Activated naive CD4-positive, alpha-beta T cell treated with anti-CD3 and anti-CD28 coated beads for 36 hours (primary cell): ENCODE measurements around the gene CALHM1. TPM values are rescaled to one million over a fixed set of nuclear protein-coding genes. Genes with fewer than 3 reads are reported as not detected.
A peak's percentile ranks its signal among the peaks of the same experiment; 100 is the strongest.
"Not testable (repeated sequence)": the region's sequence is repeated elsewhere in the genome, so short reads cannot be mapped to it uniquely, and the experiment has no call there.

Experiments
- CTCF ChIA-PET: fragments of 350-600 bp; sonication (Branson Sonifier 250); formaldehyde crosslinking; loops from one replicate; lab custom pipeline; 2021; ENCODE audit warnings: antibody characterized with exemption; lab: Charles Lee
- DNase-seq: peaks from one replicate; pipeline ENCODE4 v3.0.0-alpha.2; 2020
- H3K27ac Mint-ChIP-seq: one replicate; pipeline ENCODE4 v1.8.0; 2021; ENCODE audit warnings: mild to moderate bottlenecking, mixed read lengths
- H3K27me3 Mint-ChIP-seq: one replicate; pipeline ENCODE4 v1.8.0; 2021; ENCODE audit warnings: low read depth, mixed read lengths
- H3K36me3 Mint-ChIP-seq: one replicate; pipeline ENCODE4 v1.8.0; 2021; ENCODE audit warnings: low read depth, mixed read lengths
- H3K4me1 Mint-ChIP-seq: one replicate; pipeline ENCODE4 v1.8.0; 2021; ENCODE audit warnings: low read depth, mixed read lengths
- H3K4me3 Mint-ChIP-seq: one replicate; pipeline ENCODE4 v1.8.0; 2021; ENCODE audit warnings: mild to moderate bottlenecking, moderate library complexity, mixed read lengths
- H3K9me3 Mint-ChIP-seq: one replicate; pipeline ENCODE4 v1.8.0; 2021; ENCODE audit warnings: mixed read lengths
- intact Hi-C: fragments of 100-400 bp; cut with micrococcal nuclease; formaldehyde crosslinking; loops from one replicate; pipeline ENCODE4 v1.15.1; 2023
- total RNA-seq, 2 experiments: library from RNA; stranded (reverse); gene quantifications; one replicate each; pipeline ENCODE4 v1.2.3, GENCODE V29; 2021

Gene CALHM1
- total RNA-seq, 2 experiments from 2014 or later: not detected

GRCh38 chr10:103497161-103497915 is 38.6 kb upstream of the CALHM1 start:
- no peak overlapping the region for H3K4me3 Mint-ChIP-seq
- peaks cover 59% of the 10 kb centered on the region for H3K27me3 Mint-ChIP-seq
- no peaks in the 10 kb centered on the region for H3K9me3 Mint-ChIP-seq
- H3K27ac Mint-ChIP-seq: no peak overlapping the region
- H3K4me1 Mint-ChIP-seq: peaks cover 14% of the 10 kb centered on the region
- intact Hi-C loops: no loop called here
- no peaks in the 10 kb centered on the region for H3K36me3 Mint-ChIP-seq
- DNase-seq: no peak
- CTCF ChIA-PET: no interaction called here

GRCh38 chr10:103495321-103495720 is 36.6 kb upstream of the CALHM1 start:
- Mint-ChIP-seq H3K36me3 (no peaks in the 10 kb centered on the region), H3K9me3 (no peaks in the 10 kb centered on the region), H3K4me3 (no peak overlapping the region), H3K27ac (no peak overlapping the region), H3K27me3 (peaks cover 56% of the 10 kb centered on the region), H3K4me1 (peaks cover 13% of the 10 kb centered on the region)
- intact Hi-C loops: no loop called here
- CTCF ChIA-PET: no interaction called here
- DNase-seq: no peak

GRCh38 chr10:103493916-103494877 is 35.5 kb upstream of the CALHM1 start:
- H3K4me1 Mint-ChIP-seq: peaks cover 16% of the 10 kb centered on the region
- H3K36me3 Mint-ChIP-seq: no peaks in the 10 kb centered on the region
- H3K27ac Mint-ChIP-seq: no peak overlapping the region
- DNase-seq: peak; percentile 50
- H3K27me3 Mint-ChIP-seq: peaks cover 49% of the 10 kb centered on the region
- CTCF ChIA-PET: interaction anchor here (1.0 to 1.3 kb wide), 2 partner anchors 10 to 19 kb away, joined by 3 to 5 read pairs; no protein-coding TSS in a partner anchor
- intact Hi-C loops: loop anchor here (5.0 kb wide), 1 partner anchor 98 kb away; no protein-coding TSS in a partner anchor
- H3K9me3 Mint-ChIP-seq: no peaks in the 10 kb centered on the region
- H3K4me3 Mint-ChIP-seq: peak overlapping the region; percentile 58

GRCh38 chr10:103493362-103493915 is 34.7 kb upstream of the CALHM1 start, which contains the start of gene NEURL1:
TSS of gene NEURL1 (plus strand) at chr10:103493705. CDS start at chr10:103494388, 683 bp downstream.
- Mint-ChIP-seq H3K9me3 (no peaks in the 10 kb centered on the region), H3K27me3 (peaks cover 43% of the 10 kb centered on the region), H3K27ac (no peak within 1 kb of the TSS), H3K36me3 (no peaks in the 10 kb centered on the region), H3K4me1 (peaks cover 16% of the 10 kb centered on the region), H3K4me3 (peak within 1 kb of the TSS; percentile 74)
- DNase-seq: peak; percentile 37
- CTCF ChIA-PET: interaction anchor here (1.0 to 1.5 kb wide), 7 partner anchors 9 to 98 kb away, joined by 3 to 10 read pairs (median 3); no protein-coding TSS in a partner anchor
- intact Hi-C loops: loop anchor here (5.0 kb wide), 1 partner anchor 99 kb away; no protein-coding TSS in a partner anchor

GRCh38 chr10:103492655-103493261 is 34.1 kb upstream of the CALHM1 start:
- intact Hi-C loops: loop anchor here (5.0 kb wide), 1 partner anchor 100 kb away; no protein-coding TSS in a partner anchor
- peaks cover 16% of the 10 kb centered on the region for H3K4me1 Mint-ChIP-seq
- DNase-seq: no peak
- CTCF ChIA-PET: interaction anchor here (0.7 to 1.5 kb wide), 9 partner anchors 8 to 100 kb away, joined by 3 to 10 read pairs (median 3); no protein-coding TSS in a partner anchor
- H3K27me3 Mint-ChIP-seq: peaks cover 42% of the 10 kb centered on the region
- H3K9me3 Mint-ChIP-seq: no peaks in the 10 kb centered on the region
- peak overlapping the region; percentile 74 for H3K4me3 Mint-ChIP-seq
- no peak overlapping the region for H3K27ac Mint-ChIP-seq
- no peaks in the 10 kb centered on the region for H3K36me3 Mint-ChIP-seq

GRCh38 chr10:103491729-103492364 is 33.1 kb upstream of the CALHM1 start:
- no peaks in the 10 kb centered on the region for H3K9me3 Mint-ChIP-seq
- peaks cover 35% of the 10 kb centered on the region for H3K27me3 Mint-ChIP-seq
- no peak for DNase-seq
- peaks cover 16% of the 10 kb centered on the region for H3K4me1 Mint-ChIP-seq
- no peaks in the 10 kb centered on the region for H3K36me3 Mint-ChIP-seq
- H3K4me3 Mint-ChIP-seq: no peak overlapping the region
- intact Hi-C loops: loop anchor here (5.0 kb wide), 1 partner anchor 100 kb away; no protein-coding TSS in a partner anchor
- H3K27ac Mint-ChIP-seq: no peak overlapping the region
- CTCF ChIA-PET: interaction anchor here (1.5 kb wide), 3 partner anchors 9 to 101 kb away, joined by 7 to 10 read pairs (median 7); no protein-coding TSS in a partner anchor

GRCh38 chr10:103490986-103491314 is 32.2 kb upstream of the CALHM1 start:
- no peaks in the 10 kb centered on the region for H3K36me3 Mint-ChIP-seq
- DNase-seq: no peak
- CTCF ChIA-PET: interaction anchor here (0.5 to 1.5 kb wide), 4 partner anchors 10 to 442 kb away, joined by 3 to 7 read pairs (median 4); no protein-coding TSS in a partner anchor
- peaks cover 16% of the 10 kb centered on the region for H3K4me1 Mint-ChIP-seq
- no peaks in the 10 kb centered on the region for H3K9me3 Mint-ChIP-seq
- H3K27ac Mint-ChIP-seq: no peak overlapping the region
- no peak overlapping the region for H3K4me3 Mint-ChIP-seq
- intact Hi-C loops: loop anchor here (5.0 kb wide), 1 partner anchor 101 kb away; no protein-coding TSS in a partner anchor
- peaks cover 34% of the 10 kb centered on the region for H3K27me3 Mint-ChIP-seq

- H3K9me3 Mint-ChIP-seq: no peaks in the 10 kb centered on the region
- H3K36me3 Mint-ChIP-seq: no peaks in the 10 kb centered on the region
- no peak overlapping the region for H3K4me3 Mint-ChIP-seq
- DNase-seq: no peak
- CTCF ChIA-PET: interaction anchor here (0.6 to 2.0 kb wide), 2 partner anchors 10 to 154 kb away, joined by 3 to 6 read pairs; no protein-coding TSS in a partner anchor
- peaks cover 5% of the 10 kb centered on the region for H3K27me3 Mint-ChIP-seq
- H3K4me1 Mint-ChIP-seq: peaks cover 9% of the 10 kb centered on the region
- no peak overlapping the region for H3K27ac Mint-ChIP-seq
- intact Hi-C loops: loop anchor here (10.0 kb wide), 2 partner anchors 243 to 653 kb away; partner anchors contain the start of genes CYP17A1 and RPEL1
These were observed 28.7 kb upstream of the CALHM1 start for GRCh38 chr10:103487410-103487708.

- not testable (repeated sequence) for H3K9me3 Mint-ChIP-seq, H3K27ac Mint-ChIP-seq, DNase-seq, H3K4me3 Mint-ChIP-seq, H3K4me1 Mint-ChIP-seq, H3K36me3 Mint-ChIP-seq, H3K27me3 Mint-ChIP-seq
- CTCF ChIA-PET: interaction anchor here (1.0 to 2.5 kb wide), 7 partner anchors 12 to 153 kb away, joined by 3 to 15 read pairs (median 6); no protein-coding TSS in a partner anchor
- intact Hi-C loops: loop anchor here (10.0 kb wide), 2 partner anchors 242 to 652 kb away; partner anchors contain the start of genes CYP17A1 and RPEL1
These were observed 28.1 kb upstream of the CALHM1 start for GRCh38 chr10:103486635-103487409.

GRCh38 chr10:103481974-103482531 is 23.4 kb upstream of the CALHM1 start:
- Mint-ChIP-seq H3K4me3 (no peak overlapping the region), H3K4me1 (no peaks in the 10 kb centered on the region), H3K27ac (no peak overlapping the region), H3K9me3 (no peaks in the 10 kb centered on the region), H3K27me3 (no peaks in the 10 kb centered on the region), H3K36me3 (no peaks in the 10 kb centered on the region)
- intact Hi-C loops: loop anchor here (1.0 to 10.0 kb wide), 4 partner anchors 30 to 647 kb away; partner anchors contain the start of genes CALHM2, CYP17A1 and RPEL1
- peak; percentile 41 for DNase-seq
- CTCF ChIA-PET: interaction anchor here (0.8 to 1.9 kb wide), 4 partner anchors 11 to 80 kb away, joined by 4 to 10 read pairs (median 4); no protein-coding TSS in a partner anchor
